Mucosa of rectum (tissue), 2 donors: ENCODE results near the gene FOXRED2.
"Not testable (repeated sequence)": the region's sequence is repeated elsewhere in the genome, so short reads cannot be mapped to it uniquely, and the experiment has no call there.

Source experiments
- H3K27ac ChIP-seq, 2 donors: one replicate each; pipeline ENCODE4 v1.7.0; 2013; ENCODE audit warnings: inconsistent platforms in 2 of 2, low read depth in 2 of 2, low read length in 2 of 2
- H3K27me3 ChIP-seq, 2 donors: one replicate each; pipeline ENCODE4 v1.7.0; 2013; ENCODE audit warnings: low read length in 2 of 2; ENCODE audit not compliant: control insufficient read depth in 2 of 2, insufficient read depth in 2 of 2
- H3K36me3 ChIP-seq, 2 donors: one replicate each; pipeline ENCODE4 v1.7.0; 2013; ENCODE audit warnings: low read length in 2 of 2; ENCODE audit not compliant: control insufficient read depth in 2 of 2, insufficient read depth in 2 of 2
- H3K4me1 ChIP-seq, 2 donors: one replicate each; pipeline ENCODE4 v1.7.0; 2013; ENCODE audit warnings: low read length in 2 of 2, mild to moderate bottlenecking in 1 of 2; ENCODE audit not compliant: control insufficient read depth in 2 of 2, insufficient read depth in 2 of 2
- H3K4me3 ChIP-seq, 2 donors: one replicate each; pipeline ENCODE4 v1.7.0; 2013; ENCODE audit warnings: low read length in 2 of 2
- H3K9ac ChIP-seq, 2 donors: one replicate each; pipeline ENCODE4 v1.7.0; 2013; ENCODE audit warnings: low read length in 2 of 2, low read depth in 1 of 2, mild to moderate bottlenecking in 1 of 2
- H3K9me3 ChIP-seq, 2 donors: one replicate each; pipeline ENCODE4 v1.7.0; 2013; ENCODE audit warnings: low read length in 2 of 2; ENCODE audit not compliant: control insufficient read depth in 2 of 2
- donor health status: healthy.
- donor health status: Normal muscosa, but diverticular disease.

Gene FOXRED2

DNA sequence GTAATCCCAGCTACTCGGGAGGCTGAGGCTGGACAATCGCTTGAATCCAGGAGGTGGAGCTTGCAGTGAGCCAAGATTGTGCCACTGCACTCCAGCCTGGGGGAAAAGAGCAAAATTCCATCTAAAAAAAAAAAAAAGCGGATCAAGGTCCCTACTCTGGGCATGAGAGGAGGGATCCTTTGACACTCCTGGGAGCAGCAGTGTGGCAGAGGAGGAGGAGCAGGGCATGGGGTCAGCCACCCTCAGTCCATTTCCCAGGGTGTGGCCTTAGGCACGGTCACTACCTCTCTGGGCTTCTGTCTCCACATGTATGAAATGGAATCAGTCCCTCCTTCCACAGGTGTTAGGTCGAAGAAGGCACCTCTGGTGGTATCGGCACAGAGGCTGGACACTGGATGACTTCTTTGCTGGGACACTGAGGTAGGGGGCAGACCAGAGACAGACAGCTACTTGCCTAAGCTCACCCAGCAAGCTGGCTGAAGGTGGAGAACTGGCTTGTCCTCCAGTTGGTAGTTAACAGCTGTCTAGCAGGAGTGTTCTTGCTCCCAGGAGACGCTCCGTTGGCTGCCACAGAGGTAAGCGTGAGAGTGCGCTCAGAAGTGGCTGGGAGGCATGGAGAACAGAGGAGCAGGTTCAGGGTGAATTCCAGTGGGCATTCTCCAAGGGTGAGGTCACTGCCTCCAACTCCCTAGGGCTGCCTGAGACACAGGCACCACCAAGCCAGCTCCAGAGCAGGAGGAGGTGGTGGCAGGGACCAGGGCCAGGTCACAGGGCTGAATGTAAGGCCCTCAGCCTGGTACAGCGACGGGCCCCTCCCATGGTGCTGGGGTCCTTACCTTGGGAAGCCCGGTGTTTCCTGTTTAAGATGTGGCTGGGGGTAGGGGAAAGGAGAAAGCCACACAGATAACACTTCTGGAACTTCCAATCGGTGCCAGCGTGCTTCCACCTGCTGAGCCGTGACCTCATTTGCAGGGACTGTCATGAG lies 44.9 kb downstream of the FOXRED2 start:
- Histone ChIP-seq H3K27me3 (no peaks in the 10 kb centered on the region), H3K4me1 (peaks cover 35 to 56% of the 10 kb centered on the region in 2 donors), H3K27ac (peak overlapping the region; percentile 39 to 52), H3K36me3 (peaks cover 6 to 7% of the 10 kb centered on the region in 2 donors), H3K4me3 (no peak overlapping the region), H3K9me3 (no peaks in the 10 kb centered on the region), H3K9ac (peak overlapping the region; percentile 14 to 52)

DNA sequence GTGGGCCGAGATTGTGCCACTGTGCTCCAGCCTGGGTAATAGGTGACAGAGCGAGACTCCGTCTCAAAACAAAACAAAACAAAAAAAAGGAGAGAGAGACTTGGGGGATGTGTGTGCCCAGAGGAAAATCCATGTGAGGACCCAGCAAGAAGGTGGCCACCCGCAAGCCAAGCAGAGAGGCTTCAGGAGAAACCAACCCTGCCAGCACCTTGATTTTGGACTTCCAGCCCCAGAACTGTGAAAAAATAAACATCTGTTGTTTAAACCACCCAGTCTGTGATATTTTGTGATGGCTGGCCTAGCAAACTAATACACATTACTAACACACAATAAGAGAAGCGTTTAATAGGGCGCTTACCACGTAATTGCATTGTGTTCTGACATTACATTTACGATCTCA lies 46.6 kb downstream of the FOXRED2 start:
- H3K27ac ChIP-seq, result peak overlapping the region; percentile 90 to 92
- no peak overlapping the region for H3K4me3 ChIP-seq
- no peaks in the 10 kb centered on the region for H3K27me3 ChIP-seq
- H3K9ac ChIP-seq, result peak overlapping the region; percentile 52 to 71
- H3K36me3 ChIP-seq, result no peaks in the 10 kb centered on the region
- H3K4me1 ChIP-seq, result peaks cover 35 to 54% of the 10 kb centered on the region in 2 donors
- no peaks in the 10 kb centered on the region for H3K9me3 ChIP-seq

DNA sequence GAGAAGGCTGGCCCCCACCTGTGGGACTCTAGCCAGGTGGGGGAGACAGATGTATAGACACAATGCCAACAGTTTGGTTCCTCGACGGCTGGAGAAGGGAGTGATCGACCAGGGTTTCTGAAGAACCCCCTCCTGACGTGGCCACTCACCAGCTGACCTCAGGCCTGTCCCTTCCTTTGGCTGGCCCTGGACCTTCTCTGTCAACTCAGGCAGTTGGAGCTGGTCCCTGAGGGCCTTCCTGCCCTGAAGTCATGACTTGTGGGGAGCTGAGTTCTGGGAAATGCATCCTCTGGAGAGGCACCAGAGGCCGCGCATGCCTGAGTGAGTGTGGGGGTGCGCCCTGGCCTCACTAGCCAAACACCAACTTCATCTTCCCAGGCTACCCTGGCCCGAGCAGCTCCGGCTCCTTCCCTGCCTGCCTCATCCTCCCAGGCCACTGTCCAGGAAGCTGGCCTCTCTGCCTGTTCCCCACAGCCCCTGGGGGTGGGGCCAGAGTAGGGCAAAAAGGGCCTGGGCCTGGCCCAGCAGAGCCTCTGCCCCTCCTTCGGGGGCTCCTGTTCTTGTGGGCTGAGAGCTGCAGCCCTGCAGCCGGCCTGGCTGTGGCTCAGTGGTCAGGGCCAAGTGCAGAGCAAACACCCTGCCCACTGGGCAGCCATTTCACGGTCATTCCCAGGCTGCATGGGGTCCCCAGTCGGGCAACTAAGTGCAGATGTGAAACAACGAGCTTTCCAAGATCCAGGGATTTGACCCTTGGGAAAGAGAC lies 49.0 kb downstream of the FOXRED2 start:
- Histone ChIP-seq H3K4me1 (peaks cover 36 to 50% of the 10 kb centered on the region in 2 donors), H3K36me3 (no peaks in the 10 kb centered on the region)

DNA sequence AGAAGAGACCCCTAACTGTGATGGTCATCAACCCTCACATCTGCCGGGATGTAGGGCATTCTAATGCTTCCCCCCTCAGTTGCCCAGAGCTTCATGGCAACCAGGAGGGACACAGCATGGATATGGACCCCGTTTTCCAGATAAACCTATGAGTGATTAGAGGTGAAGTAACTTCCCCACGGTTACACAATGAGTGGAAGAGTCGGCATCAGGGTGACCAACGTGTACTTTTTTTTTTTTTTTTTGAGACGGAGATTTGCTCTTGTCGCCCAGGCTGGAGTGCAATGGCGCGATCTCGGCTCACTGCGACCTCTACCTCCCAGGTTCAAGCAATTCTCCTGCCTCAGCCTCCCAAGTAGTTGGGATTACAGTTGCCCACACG lies 50.4 kb downstream of the FOXRED2 start:
- Histone ChIP-seq H3K36me3 (no peaks in the 10 kb centered on the region), H3K4me1 (peaks cover 40 to 56% of the 10 kb centered on the region in 2 donors), H3K27ac (peak overlapping the region; percentile 97 to 98)

More for the DNA sequence above, 49.0 kb downstream of the FOXRED2 start:
- Histone ChIP-seq H3K9me3 (no peaks in the 10 kb centered on the region), H3K9ac (peak overlapping the region in 1 of 2 donors; percentile 47), H3K27ac (peak overlapping the region; percentile 90 to 92), H3K27me3 (no peaks in the 10 kb centered on the region), H3K4me3 (no peak overlapping the region)

GRCh38 chr22:36455571-36456463 lies 51.0 kb downstream of the FOXRED2 start:
- H3K4me1 ChIP-seq, result peaks cover 45 to 59% of the 10 kb centered on the region in 2 donors
- no peaks in the 10 kb centered on the region for H3K36me3 ChIP-seq
- no peaks in the 10 kb centered on the region for H3K27me3 ChIP-seq
- H3K9me3 ChIP-seq, result no peaks in the 10 kb centered on the region
- H3K4me3 ChIP-seq, result peak overlapping the region; percentile 63 to 67
- peak overlapping the region; percentile 89 to 96 for H3K9ac ChIP-seq
- H3K27ac ChIP-seq, result peak overlapping the region; percentile 97 to 98

More for the DNA sequence above, 50.4 kb downstream of the FOXRED2 start:
- Histone ChIP-seq H3K4me3 (no peak overlapping the region), H3K9me3 (no peaks in the 10 kb centered on the region), H3K9ac (no peak overlapping the region), H3K27me3 (no peaks in the 10 kb centered on the region)

DNA sequence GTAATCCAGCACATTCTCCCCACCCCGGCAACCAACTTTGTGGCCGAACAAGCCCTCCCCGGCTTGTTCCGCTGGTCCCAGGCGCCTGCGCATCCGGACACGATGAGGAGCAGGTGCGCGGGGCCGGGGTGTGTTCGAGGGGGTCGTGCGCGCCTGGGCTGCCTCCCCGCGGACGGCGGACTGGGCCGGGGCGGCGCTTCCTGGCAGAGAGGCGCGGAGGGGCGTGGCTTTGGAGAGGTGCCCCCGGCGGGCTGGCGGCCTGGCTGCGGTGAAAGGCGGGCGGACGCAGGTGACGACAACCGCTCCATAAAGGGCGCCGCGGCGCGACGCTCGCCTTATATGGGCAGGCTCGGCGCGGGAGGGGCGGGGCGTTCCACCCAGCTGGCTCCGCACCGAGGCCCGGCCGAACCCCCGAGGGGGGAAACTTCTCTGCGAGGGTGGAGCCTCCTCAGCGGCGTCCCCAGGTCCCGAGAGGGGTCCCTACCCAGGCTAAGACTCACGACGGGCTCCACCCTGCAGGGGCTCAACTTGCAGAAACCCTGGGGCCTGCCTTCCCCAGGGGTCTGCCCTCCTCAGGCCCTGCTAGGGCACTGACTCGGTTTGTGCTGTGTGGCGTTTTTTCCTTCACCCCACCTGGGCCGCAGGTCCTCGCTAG lies 51.8 kb downstream of the FOXRED2 start:
- Histone ChIP-seq H3K4me3 (peak overlapping the region; percentile 63 to 83), H3K4me1 (peaks cover 43 to 53% of the 10 kb centered on the region in 2 donors), H3K27me3 (no peaks in the 10 kb centered on the region), H3K36me3 (no peaks in the 10 kb centered on the region), H3K9me3 (no peaks in the 10 kb centered on the region), H3K27ac (peak overlapping the region; percentile 97 to 98), H3K9ac (peak overlapping the region; percentile 89 to 96)

DNA sequence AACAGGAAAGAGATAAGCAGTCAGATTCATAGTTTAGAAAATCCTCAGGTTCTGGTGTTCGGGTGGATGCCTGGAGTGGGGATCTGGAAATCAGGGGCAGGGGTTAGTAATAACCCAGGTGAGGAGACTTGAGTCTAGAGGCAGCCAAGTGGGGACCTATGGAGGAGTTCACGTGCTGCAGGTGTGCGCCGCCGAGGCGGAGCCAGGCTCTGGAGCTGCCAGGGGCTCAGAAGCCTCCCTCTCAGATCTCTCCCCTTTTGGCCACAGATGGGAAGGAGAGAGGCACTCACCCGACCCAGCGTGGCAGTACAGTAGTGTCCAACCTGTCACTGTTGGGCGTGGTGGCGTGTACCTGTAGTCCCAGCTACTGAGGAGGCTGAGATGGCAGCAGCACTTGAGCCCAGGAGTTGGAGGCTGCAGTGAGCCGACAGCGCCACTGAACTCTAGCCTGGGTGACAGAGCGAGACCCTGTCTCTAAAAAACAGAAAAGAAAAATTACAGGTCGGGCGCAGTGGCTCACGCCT lies 52.9 kb downstream of the FOXRED2 start:
- H3K9me3 ChIP-seq, result no peaks in the 10 kb centered on the region
- H3K9ac ChIP-seq, result peak overlapping the region; percentile 25 to 52
- peak overlapping the region; percentile 89 to 91 for H3K27ac ChIP-seq
- peak overlapping the region in 1 of 2 donors; percentile 20 for H3K4me3 ChIP-seq
- H3K27me3 ChIP-seq, result no peaks in the 10 kb centered on the region
- H3K4me1 ChIP-seq, result peaks cover 47 to 48% of the 10 kb centered on the region in 2 donors
- no peaks in the 10 kb centered on the region for H3K36me3 ChIP-seq

DNA sequence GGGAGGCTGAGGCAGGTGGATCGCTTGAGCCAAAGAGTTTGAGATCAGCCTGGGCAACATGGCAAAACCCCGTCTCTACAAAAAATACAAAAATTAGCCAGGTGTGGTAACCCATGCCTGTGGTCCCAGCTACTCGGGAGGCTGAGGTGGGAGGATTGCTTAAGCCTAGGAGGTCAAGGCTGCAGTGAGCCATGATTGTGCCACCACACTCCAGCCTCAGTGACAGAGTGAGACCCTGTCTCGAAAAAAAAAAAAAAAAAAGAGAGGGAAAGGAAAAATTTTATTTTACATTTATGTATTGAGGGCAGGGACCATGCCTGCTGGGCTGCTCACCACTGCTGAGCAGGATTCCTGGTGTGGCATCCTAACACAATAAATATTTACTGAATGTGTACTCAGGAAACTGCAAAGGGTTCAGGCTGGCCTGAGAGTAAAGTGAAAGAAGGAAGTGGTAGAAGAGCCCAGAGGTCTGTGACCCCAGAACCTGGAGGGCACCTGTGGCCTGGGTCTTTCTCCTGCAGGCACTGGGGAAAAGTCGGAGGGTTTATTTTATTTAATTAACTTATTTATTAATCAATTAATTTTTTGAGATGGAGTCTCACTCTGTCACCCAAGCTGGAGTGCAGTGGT lies 53.7 kb downstream of the FOXRED2 start:
- H3K9ac ChIP-seq, result peak overlapping the region; percentile 42 to 69

More for the DNA sequence above, 53.7 kb downstream of the FOXRED2 start:
- not testable (repeated sequence) for H3K27me3 ChIP-seq, H3K36me3 ChIP-seq, H3K9me3 ChIP-seq, H3K4me3 ChIP-seq
- Histone ChIP-seq H3K27ac (peak overlapping the region; percentile 91), H3K4me1 (peaks cover 42% of the 10 kb centered on the region in 2 donors)
